Osteoblast (primary cell): ENCODE results near the gene C16orf78. TPM values are rescaled to one million over a fixed set of nuclear protein-coding genes. Genes with fewer than 3 reads are reported as not detected.
"Not testable (repeated sequence)": the region's sequence is repeated elsewhere in the genome, so short reads cannot be mapped to it uniquely, and the experiment has no call there.

ENCODE experiments used
- DNase-seq: peaks from one replicate; pipeline ENCODE4 v3.0.0; 2011; ENCODE audit warnings: low spot score, mixed read lengths; ENCODE audit not compliant: insufficient read length; ENCODE audit errors: missing footprints
- H2AFZ ChIP-seq: 2 replicates; pipeline ENCODE4 v1.6.0; 2011; ENCODE audit warnings: mild to moderate bottlenecking, low read length
- H3K27ac ChIP-seq: 2 replicates; pipeline ENCODE4 v1.5.1; 2011; ENCODE audit warnings: mild to moderate bottlenecking, low read depth, low read length, moderate library complexity
- H3K27me3 ChIP-seq: 2 replicates; pipeline ENCODE4 v1.6.0; 2012; ENCODE audit warnings: mild to moderate bottlenecking, control low read depth, inconsistent platforms, low read length, moderate library complexity; ENCODE audit not compliant: insufficient read depth
- H3K36me3 ChIP-seq: 2 replicates; pipeline ENCODE4 v1.5.1; 2011; ENCODE audit warnings: mild to moderate bottlenecking, low read length, control low read depth, moderate library complexity; ENCODE audit not compliant: insufficient read depth
- H3K4me1 ChIP-seq: 2 replicates; pipeline ENCODE4 v1.5.1; 2011; ENCODE audit warnings: mild to moderate bottlenecking, low read length, control low read depth, moderate library complexity; ENCODE audit not compliant: insufficient read depth
- H3K4me2 ChIP-seq: 2 replicates; pipeline ENCODE4 v1.6.0; 2011; ENCODE audit warnings: mild to moderate bottlenecking, low read length; ENCODE audit not compliant: insufficient read depth
- H3K4me3 ChIP-seq: fragments of 200-600 bp; sonication (generic); 3 replicates; pipeline ENCODE4 v1.5.1; 2012; ENCODE audit warnings: mild to moderate bottlenecking, low read length, inconsistent platforms; ENCODE audit not compliant: insufficient read depth
- H3K79me2 ChIP-seq: 2 replicates; pipeline ENCODE4 v1.6.0; 2012; ENCODE audit warnings: mild to moderate bottlenecking, low read length, control low read depth, inconsistent platforms; ENCODE audit not compliant: insufficient read depth
- H3K9me3 ChIP-seq: 2 replicates; pipeline ENCODE4 v1.5.1; 2011; ENCODE audit warnings: low read depth, low read length, control low read depth
- H4K20me1 ChIP-seq: 2 replicates; pipeline ENCODE4 v1.6.0; 2012; ENCODE audit warnings: mild to moderate bottlenecking, low read length, control low read depth; ENCODE audit not compliant: insufficient read depth
- CTCF ChIP-seq: IDR thresholded peaks from 2 replicates; pipeline ENCODE4 v1.5.1; 2011; ENCODE audit warnings: mild to moderate bottlenecking, low read depth, low read length, moderate library complexity; ENCODE audit errors: extremely low read depth
- total RNA-seq: library from RNA; depleted of rRNA; stranded (reverse); fragments of >200 nt; gene quantifications from 2 replicates; pipeline ENCODE4 v1.2.3, GENCODE V29; 2012

Gene C16orf78
- total RNA-seq, 1 donor: not detected

GRCh38 chr16:49355933-49356665 lies 17.5 kb upstream of the C16orf78 start:
- Histone ChIP-seq H3K79me2 (no peaks in the 10 kb centered on the region), H3K4me1 (no peaks in the 10 kb centered on the region), H2AFZ (no peak overlapping the region), H3K4me2 (no peak overlapping the region), H4K20me1 (no peaks in the 10 kb centered on the region), H3K9me3 (no peaks in the 10 kb centered on the region), H3K27ac (no peak overlapping the region), H3K4me3 (no peak overlapping the region), H3K36me3 (no peaks in the 10 kb centered on the region), H3K27me3 (no peaks in the 10 kb centered on the region)
- TF ChIP-seq CTCF: no peak
- no peak for DNase-seq

GRCh38 chr16:49356728-49357488 lies 16.7 kb upstream of the C16orf78 start:
- Histone ChIP-seq H2AFZ (no peak overlapping the region), H3K36me3 (no peaks in the 10 kb centered on the region), H3K4me2 (no peak overlapping the region), H3K4me3 (no peak overlapping the region), H3K27me3 (no peaks in the 10 kb centered on the region), H3K79me2 (no peaks in the 10 kb centered on the region), H3K27ac (no peak overlapping the region), H4K20me1 (no peaks in the 10 kb centered on the region), H3K4me1 (no peaks in the 10 kb centered on the region), H3K9me3 (no peaks in the 10 kb centered on the region)
- DNase-seq: no peak
- no peak for TF ChIP-seq CTCF

- no peaks in the 10 kb centered on the region for H3K79me2 ChIP-seq
- no peak for DNase-seq
- TF ChIP-seq CTCF: no peak
These were observed 14.0 kb upstream of the C16orf78 start for GRCh38 chr16:49359591-49359990.

DNA sequence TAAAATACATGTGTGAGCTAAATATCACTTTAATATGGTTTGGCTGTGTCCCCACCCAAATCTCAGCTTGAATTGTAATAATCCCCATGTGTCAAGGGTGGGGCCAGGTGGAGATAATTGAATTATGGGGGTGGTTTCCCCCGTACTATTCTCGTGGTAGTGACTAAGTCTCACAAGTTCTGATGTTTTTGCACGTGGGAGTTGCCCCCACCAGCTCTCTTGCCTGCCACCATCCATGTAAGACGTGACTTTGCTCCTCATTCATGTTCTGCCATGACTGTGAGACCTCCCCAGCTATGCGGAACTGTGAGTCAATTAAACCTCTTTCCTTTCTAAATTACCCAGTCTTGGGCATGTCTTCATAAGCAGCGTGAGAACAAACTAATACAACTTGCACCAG lies 11.9 kb upstream of the C16orf78 start:
- not testable (repeated sequence) for H3K27ac ChIP-seq, H3K27me3 ChIP-seq, DNase-seq, H3K79me2 ChIP-seq, H2AFZ ChIP-seq, H3K36me3 ChIP-seq, H4K20me1 ChIP-seq, H3K4me2 ChIP-seq, H3K4me1 ChIP-seq, H3K4me3 ChIP-seq, H3K9me3 ChIP-seq

More at GRCh38 chr16:49359591-49359990, 14.0 kb upstream of the C16orf78 start:
- Histone ChIP-seq H3K4me1 (no peaks in the 10 kb centered on the region), H3K9me3 (no peaks in the 10 kb centered on the region), H3K4me3 (no peak overlapping the region), H3K36me3 (no peaks in the 10 kb centered on the region), H2AFZ (no peak overlapping the region), H3K4me2 (no peak overlapping the region), H4K20me1 (no peaks in the 10 kb centered on the region), H3K27me3 (no peaks in the 10 kb centered on the region), H3K27ac (no peak overlapping the region)
